HG03025 (cell line): ENCODE measurements around the gene CLEC4M.
"Not testable (repeated sequence)": the region's sequence is repeated elsewhere in the genome, so short reads cannot be mapped to it uniquely, and the experiment has no call there.

ENCODE experiments used
- ATAC-seq: cut with Tn5 transposase; IDR thresholded peaks from one replicate; pipeline ENCODE4 v1.9.1; 2021; ENCODE audit warnings: mild to moderate bottlenecking, moderate library complexity; ENCODE audit not compliant: unreplicated experiment, low FRiP score

Gene CLEC4M

DNA sequence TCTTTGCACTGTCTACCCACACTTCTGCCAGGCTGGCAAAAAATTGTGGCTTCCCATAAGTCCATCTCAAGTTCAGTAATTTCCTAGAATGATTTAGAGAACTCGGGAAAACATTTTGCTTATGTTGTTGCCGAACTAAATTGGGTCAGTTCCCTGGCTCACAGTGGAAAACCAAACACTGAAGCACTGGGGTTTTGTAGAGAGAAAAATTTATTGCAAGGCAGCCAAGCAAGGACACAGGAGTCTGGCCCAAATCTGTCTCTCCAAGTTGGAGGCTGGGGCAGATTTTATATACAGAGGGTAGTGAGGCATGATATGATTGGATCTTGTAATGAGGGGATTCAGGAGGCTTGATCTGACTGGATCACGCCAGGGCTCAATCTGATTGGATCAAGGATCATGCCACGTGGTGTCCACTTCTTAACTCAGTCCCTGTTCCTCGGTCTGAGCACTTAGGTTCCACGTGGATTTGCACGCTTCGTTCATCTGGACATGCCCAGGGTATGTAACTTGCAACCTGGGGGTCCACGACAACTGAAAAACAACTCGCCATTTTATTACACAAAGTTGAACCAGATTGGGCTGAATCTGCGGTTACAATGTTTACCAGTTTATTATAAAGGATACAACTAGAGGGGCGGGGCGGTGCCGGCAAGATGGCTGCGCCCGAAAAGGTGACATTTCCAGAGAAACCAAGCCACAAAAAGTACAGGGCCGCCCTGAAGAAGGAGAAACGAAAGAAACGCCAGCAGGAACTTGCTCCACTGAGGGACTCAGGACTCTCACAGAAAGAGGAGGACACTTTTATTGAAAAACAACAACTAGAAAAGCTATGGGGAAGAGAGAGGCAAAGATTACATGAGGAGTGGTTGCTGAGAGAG is 23.0 kb upstream of the CLEC4M start:
- no peak for ATAC-seq

- no peak for ATAC-seq
Observed at GRCh38 chr19:7740682-7741054, 22.4 kb upstream of the CLEC4M start.

- no peak for ATAC-seq
Observed at GRCh38 chr19:7742575-7742974, 20.5 kb upstream of the CLEC4M start.

- ATAC-seq = no peak
Observed at GRCh38 chr19:7742991-7743390, 20.1 kb upstream of the CLEC4M start.

GRCh38 chr19:7743425-7743841 is 19.6 kb upstream of the CLEC4M start:
- ATAC-seq = no peak

DNA sequence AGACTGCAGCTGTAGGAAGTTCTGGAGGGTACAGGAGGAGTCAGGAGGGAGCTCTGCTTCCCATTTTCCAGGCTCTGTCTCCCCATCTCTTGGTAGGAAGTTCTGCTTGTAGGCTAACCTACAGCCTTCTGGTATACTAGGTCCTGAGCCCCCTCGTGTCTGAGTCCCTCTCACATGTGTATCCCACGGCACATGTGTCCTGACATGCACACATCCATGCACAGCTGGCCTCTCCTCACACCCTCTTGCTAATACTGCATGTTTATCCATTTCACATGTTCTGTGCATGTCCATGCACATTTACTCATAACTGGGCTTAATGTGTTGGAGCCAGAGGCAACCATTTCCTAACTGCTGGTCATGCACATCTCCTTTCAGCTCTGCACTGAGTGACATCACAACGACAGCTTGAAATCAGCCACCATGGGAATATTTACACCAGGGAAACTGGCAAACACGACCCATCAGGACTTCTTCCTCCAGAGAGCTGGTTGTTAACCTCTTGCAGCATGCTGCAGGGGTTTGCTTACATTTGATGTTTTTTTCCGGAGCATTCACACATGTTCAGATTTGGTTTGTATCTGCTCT is 18.8 kb upstream of the CLEC4M start:
- no peak for ATAC-seq

GRCh38 chr19:7744871-7745650 is 18.0 kb upstream of the CLEC4M start:
- no peak for ATAC-seq

- not testable (repeated sequence) for ATAC-seq
Observed at GRCh38 chr19:7746306-7746705, 16.7 kb upstream of the CLEC4M start.

DNA sequence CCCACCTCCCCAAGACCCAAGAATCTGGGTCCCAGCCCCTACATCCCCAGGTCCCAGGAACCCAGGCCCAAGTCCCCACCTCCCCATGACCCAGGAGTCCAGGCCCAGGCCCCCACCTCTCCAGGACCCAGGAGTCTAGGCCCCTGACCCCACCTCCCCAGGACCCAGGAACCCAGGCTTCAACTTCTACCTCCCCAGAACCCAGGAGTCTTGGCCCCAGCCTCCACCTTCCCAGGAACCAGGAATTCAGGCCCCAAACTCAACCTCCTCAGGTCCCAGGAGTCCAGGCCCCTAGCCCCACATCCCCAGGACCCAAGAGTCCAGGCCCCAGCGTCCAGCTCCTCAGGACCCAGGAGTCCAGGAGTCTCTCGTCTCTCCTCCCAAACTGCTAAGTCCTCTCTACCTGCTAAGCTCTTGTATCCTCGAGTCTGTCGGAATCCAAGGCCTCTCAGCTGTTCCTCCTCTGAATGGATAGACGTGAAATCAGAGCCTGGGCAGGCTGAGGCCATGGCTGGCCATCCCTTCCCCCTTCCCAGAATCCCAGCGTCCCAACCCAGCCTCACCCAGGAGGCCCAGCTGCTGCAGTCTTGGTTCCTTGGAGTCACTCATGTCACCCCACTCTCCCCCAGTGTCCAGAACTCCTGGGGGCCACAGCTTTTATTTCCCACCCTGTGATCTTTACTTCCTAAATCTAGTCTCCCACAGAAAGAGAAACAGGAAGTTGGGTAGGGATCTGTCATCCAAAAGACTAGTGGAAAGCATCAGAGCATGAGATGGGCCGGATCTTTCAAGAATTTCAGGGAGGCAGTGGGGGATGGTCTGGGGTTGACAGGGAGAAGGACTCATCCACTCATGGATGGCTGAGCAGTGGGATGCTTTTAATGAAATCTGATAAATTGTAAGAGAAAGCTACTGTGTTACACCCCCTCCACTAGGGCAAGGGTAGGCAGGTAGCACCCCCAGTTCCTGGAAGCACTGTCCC is 15.8 kb upstream of the CLEC4M start, which contains the start of gene CD209:
Gene CD209, minus strand, starts transcription at position 632 of the 982 bp plus-strand sequence. Its CDS starts 23 bp downstream, at position 609.
- no peak for ATAC-seq

GRCh38 chr19:7748171-7748570 is 14.9 kb upstream of the CLEC4M start:
- ATAC-seq = no peak

DNA sequence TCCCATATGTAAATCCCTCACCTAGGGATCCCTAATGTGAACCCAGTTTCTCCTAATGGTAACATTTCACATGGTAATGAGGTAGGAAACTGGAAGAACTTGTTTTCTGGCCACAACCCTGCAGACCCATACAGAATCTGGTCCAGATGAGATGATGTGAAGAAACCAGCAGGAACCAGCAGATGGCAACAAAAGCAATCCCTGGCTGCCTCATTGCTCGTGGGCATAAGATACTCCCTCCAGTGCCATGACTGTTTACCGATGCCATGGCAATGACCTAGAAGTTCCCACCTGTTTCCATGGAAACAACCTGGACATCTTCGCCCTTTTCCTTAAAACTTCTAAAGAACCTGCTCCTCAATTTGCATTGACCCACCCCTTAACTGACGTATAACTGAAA is 14.3 kb upstream of the CLEC4M start:
- ATAC-seq = no peak

GRCh38 chr19:7751157-7751783 is 11.8 kb upstream of the CLEC4M start:
- no peak for ATAC-seq

DNA sequence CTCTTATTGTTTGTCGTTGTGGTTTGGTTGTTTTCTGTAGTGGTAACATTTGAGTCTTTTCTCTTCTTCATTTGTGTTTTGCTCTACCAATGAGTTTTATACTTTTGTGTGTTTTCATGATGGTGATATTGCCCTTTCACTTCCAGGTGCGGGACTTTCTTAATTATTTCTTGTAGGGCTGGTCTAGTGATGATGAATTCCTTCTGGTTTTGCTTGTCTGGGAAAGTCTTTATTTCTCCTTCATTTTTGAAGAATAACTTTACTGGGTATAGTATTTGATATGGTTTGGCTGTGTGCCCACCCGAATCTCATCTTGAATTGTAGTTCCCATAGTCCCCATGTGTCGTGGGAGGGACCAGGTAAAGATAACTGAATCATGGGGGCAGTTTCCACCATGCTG is 6.8 kb upstream of the CLEC4M start:
- ATAC-seq = no peak

DNA sequence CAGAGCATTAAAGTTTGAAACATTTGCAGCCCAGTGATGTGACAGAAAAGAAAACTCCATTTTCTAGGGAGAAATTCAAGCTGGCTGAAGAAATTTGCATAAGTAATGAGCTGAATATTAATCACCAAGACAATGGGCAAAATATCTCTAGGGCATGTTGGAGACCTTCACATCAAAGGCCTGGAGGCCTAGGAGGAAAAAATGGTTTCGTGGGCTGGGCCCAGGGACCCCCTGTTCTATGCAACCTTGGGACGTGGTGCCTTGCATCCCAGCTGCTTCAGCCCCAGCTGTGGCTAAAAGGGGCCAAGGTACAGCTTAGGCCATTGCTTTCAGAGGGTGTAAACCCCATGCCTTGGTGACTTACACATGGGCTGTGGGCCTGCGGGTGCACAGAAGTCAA is 5.7 kb upstream of the CLEC4M start:
- ATAC-seq = no peak

- no peak for ATAC-seq
Observed at GRCh38 chr19:7759156-7759555, 3.9 kb upstream of the CLEC4M start.

GRCh38 chr19:7763696-7764095 is 653 bp downstream of the CLEC4M start:
- no peak for ATAC-seq

GRCh38 chr19:7764157-7764556 is 1.1 kb downstream of the CLEC4M start:
- ATAC-seq = not testable (repeated sequence)

GRCh38 chr19:7765043-7765442 is 2.0 kb downstream of the CLEC4M start:
- not testable (repeated sequence) for ATAC-seq

- no peak for ATAC-seq
Observed at GRCh38 chr19:7766535-7766934, 3.5 kb downstream of the CLEC4M start.

- no peak for ATAC-seq
Observed at GRCh38 chr19:7767487-7767886, 4.4 kb downstream of the CLEC4M start.
